IMR-90 (cell line): ENCODE results near the gene APOBEC3H. TPM values are rescaled to one million over a fixed set of nuclear protein-coding genes. Genes with fewer than 3 reads are reported as not detected.

Experiments used
- ATAC-seq: fragments of 200-7000 bp; cut with Tn5 transposase; 2 replicates; pipeline ENCODE4 v1.9.1; 2020; ENCODE audit warnings: low read depth, mild to moderate bottlenecking, moderate library complexity
- BruUV-seq: library from RNA; stranded (reverse); fragments of 400-500 nt; replicated peaks from 2 replicates; lab custom pipeline; 2021; lab: Mats Ljungman, UMichigan
- CTCF ChIA-PET: fragments of 300-600 bp; formaldehyde crosslinking; extraction: SDS; loops from one replicate; lab custom pipeline; 2021; ENCODE audit warnings: antibody characterized with exemption; lab: Yijun Ruan, JAX
- POLR2A ChIA-PET: fragments of 300-600 bp; sonication (Branson Sonifier 250); formaldehyde crosslinking; loops from one replicate; lab custom pipeline; 2022; ENCODE audit warnings: antibody characterized with exemption; ENCODE audit not compliant: unreplicated experiment; lab: Charles Lee
- DNase-seq: peaks from one replicate; pipeline ENCODE4 v3.0.0; 2013
- H2AFZ ChIP-seq: replicated peaks from 2 replicates; pipeline ENCODE3; 2013; ENCODE audit warnings: low read length, mild to moderate bottlenecking; ENCODE audit not compliant: poor library complexity
- H2AK5ac ChIP-seq: 2 replicates; pipeline ENCODE4 v1.6.1; 2013; ENCODE audit warnings: low read depth, low read length, inconsistent platforms
- H2AK9ac ChIP-seq: replicated peaks from 2 replicates; pipeline ENCODE3; 2013; ENCODE audit warnings: mild to moderate bottlenecking, low read depth, low read length, moderate library complexity; ENCODE audit not compliant: poor library complexity
- H2BK120ac ChIP-seq: 2 replicates; pipeline ENCODE4 v1.6.1; 2013; ENCODE audit warnings: low read depth, low read length, inconsistent platforms
- H2BK15ac ChIP-seq: 3 replicates; pipeline ENCODE4 v1.6.1; 2013; ENCODE audit warnings: low read depth, low read length, inconsistent platforms
- H2BK20ac ChIP-seq: 2 replicates; pipeline ENCODE4 v1.6.1; 2013; ENCODE audit warnings: low read depth, mild to moderate bottlenecking, inconsistent platforms, low read length, moderate library complexity
- H2BK5ac ChIP-seq: 2 replicates; pipeline ENCODE4 v1.6.1; 2013; ENCODE audit warnings: mild to moderate bottlenecking, low read depth, low read length, inconsistent platforms; ENCODE audit not compliant: poor library complexity, severe bottlenecking
- H3K14ac ChIP-seq: replicated peaks from 2 replicates; pipeline ENCODE4 v1.6.1; 2013; ENCODE audit warnings: low read depth, low read length, inconsistent platforms
- H3K18ac ChIP-seq: 2 replicates; pipeline ENCODE4 v1.6.1; 2013; ENCODE audit warnings: low read depth, low read length, control low read depth
- H3K23ac ChIP-seq: 2 replicates; pipeline ENCODE4 v1.6.1; 2013; ENCODE audit warnings: low read depth, low read length, inconsistent platforms
- H3K27ac ChIP-seq: 2 replicates; pipeline ENCODE4 v1.5.1; 2013; ENCODE audit warnings: mild to moderate bottlenecking, control low read depth, low read length; ENCODE audit not compliant: insufficient read depth
- H3K27me3 ChIP-seq: 2 replicates; pipeline ENCODE4 v1.6.1; 2013; ENCODE audit warnings: low read length; ENCODE audit not compliant: control insufficient read depth, insufficient read depth
- H3K36me3 ChIP-seq: 2 replicates; pipeline ENCODE4 v1.6.1; 2013; ENCODE audit warnings: low read length, mixed read lengths; ENCODE audit not compliant: control insufficient read depth, insufficient read depth
- H3K4ac ChIP-seq: 2 replicates; pipeline ENCODE4 v1.6.1; 2013; ENCODE audit warnings: low read depth, low read length, inconsistent platforms
- H3K4me1 ChIP-seq: 2 replicates; pipeline ENCODE4 v1.6.1; 2013; ENCODE audit warnings: low read length, mixed read lengths; ENCODE audit not compliant: control insufficient read depth, insufficient read depth
- H3K4me2 ChIP-seq: 2 replicates; pipeline ENCODE4 v1.6.1; 2013; ENCODE audit warnings: low read depth, mild to moderate bottlenecking, control low read depth, low read length, moderate library complexity
- H3K4me3 ChIP-seq: 2 replicates; pipeline ENCODE4 v1.5.1; 2013; ENCODE audit warnings: low read depth, mild to moderate bottlenecking, control low read depth, low read length, moderate library complexity; ENCODE audit not compliant: insufficient read depth
- H3K56ac ChIP-seq: 2 replicates; pipeline ENCODE4 v1.6.1; 2013; ENCODE audit warnings: low read length, inconsistent platforms; ENCODE audit not compliant: insufficient read depth; ENCODE audit errors: extremely low read depth
- H3K79me1 ChIP-seq, 2 experiments: 2 replicates each; pipeline ENCODE4 v1.6.1; 2013; ENCODE audit warnings: low read length in 2 of 2, inconsistent platforms in 1 of 2, low read depth in 1 of 2
- H3K9ac ChIP-seq: 2 replicates; pipeline ENCODE4 v1.6.1; 2013; ENCODE audit warnings: low read depth, low read length, control low read depth
- H3K9me1 ChIP-seq: 2 replicates; pipeline ENCODE4 v1.6.1; 2013; ENCODE audit warnings: low read length, inconsistent platforms; ENCODE audit not compliant: insufficient read depth
- H3K9me3 ChIP-seq: 2 replicates; pipeline ENCODE4 v1.6.1; 2013; ENCODE audit warnings: low read length; ENCODE audit not compliant: control insufficient read depth, insufficient read depth
- H4K20me1 ChIP-seq: 2 replicates; pipeline ENCODE4 v1.6.1; 2013; ENCODE audit warnings: low read length, inconsistent platforms; ENCODE audit not compliant: insufficient read depth
- H4K5ac ChIP-seq: 2 replicates; pipeline ENCODE4 v1.6.1; 2013; ENCODE audit warnings: mild to moderate bottlenecking, low read depth, low read length, control low read depth
- H4K8ac ChIP-seq, 2 experiments: 2 replicates each; pipeline ENCODE4 v1.6.1; 2013; ENCODE audit warnings: low read depth in 2 of 2, low read length in 2 of 2, control low read depth in 1 of 2, inconsistent platforms in 1 of 2
- H4K91ac ChIP-seq: 2 replicates; pipeline ENCODE4 v1.6.1; 2013; ENCODE audit warnings: low read depth, low read length, inconsistent platforms; ENCODE audit not compliant: insufficient read depth
- BHLHE40 ChIP-seq: fragments of 150-350 bp; IDR thresholded peaks from 2 replicates; pipeline ENCODE4 v1.6.1; 2016; ENCODE audit warnings: mild to moderate bottlenecking, low read depth, low read length
- CEBPB ChIP-seq: IDR thresholded peaks from 2 replicates; pipeline ENCODE4 v1.6.1; 2012; ENCODE audit warnings: low read depth, low read length, improper control_type of control experiment
- CHD1 ChIP-seq: IDR thresholded peaks from 2 replicates; pipeline ENCODE4 v1.6.1; 2012; ENCODE audit warnings: low read depth, low read length, improper control_type of control experiment
- FOS ChIP-seq: fragments of 150-350 bp; IDR thresholded peaks from 2 replicates; pipeline ENCODE4 v1.6.1; 2016; ENCODE audit warnings: low read depth, low read length
- MAFK ChIP-seq: IDR thresholded peaks from 2 replicates; pipeline ENCODE4 v1.6.1; 2012; ENCODE audit warnings: low read depth, low read length, improper control_type of control experiment
- MAZ ChIP-seq: IDR thresholded peaks from 2 replicates; pipeline ENCODE4 v1.6.1; 2012; ENCODE audit warnings: low read depth, mild to moderate bottlenecking, low read length, improper control_type of control experiment, moderate library complexity, borderline replicate concordance
- MXI1 ChIP-seq: IDR thresholded peaks from 2 replicates; pipeline ENCODE4 v1.6.1; 2012; ENCODE audit warnings: low read depth, mild to moderate bottlenecking, low read length, moderate library complexity, borderline replicate concordance
- NFE2L2 ChIP-seq: fragments of 150-350 bp; IDR thresholded peaks from 2 replicates; pipeline ENCODE4 v1.6.1; 2016; ENCODE audit warnings: low read depth, mild to moderate bottlenecking, low read length
- POLR2A ChIP-seq: IDR thresholded peaks from 2 replicates; pipeline ENCODE4 v1.6.1; 2012; ENCODE audit warnings: mild to moderate bottlenecking, low read depth, low read length
- RAD21 ChIP-seq: IDR thresholded peaks from 2 replicates; pipeline ENCODE4 v1.6.1; 2012; ENCODE audit warnings: low read length, improper control_type of control experiment
- RCOR1 ChIP-seq: IDR thresholded peaks from 2 replicates; pipeline ENCODE4 v1.6.1; 2012; ENCODE audit warnings: mild to moderate bottlenecking, low read length, improper control_type of control experiment; ENCODE audit not compliant: insufficient replicate concordance
- RFX5 ChIP-seq: IDR thresholded peaks from 2 replicates; pipeline ENCODE4 v1.8.0; 2012; ENCODE audit warnings: low read depth, mild to moderate bottlenecking, low read length, moderate library complexity
- SMC3 ChIP-seq: fragments of 150-350 bp; IDR thresholded peaks from 2 replicates; pipeline ENCODE4 v1.6.1; 2016; ENCODE audit warnings: low read depth, mild to moderate bottlenecking, antibody characterized with exemption, low read length, moderate library complexity
- WGBS, 2 experiments: methylation state at CpG; one replicate each; pipeline versions ENCODE4 v1.1.5 to v1.1.7; 2013; ENCODE audit warnings: missing lambda C conversion rate in 2 of 2; ENCODE audit not compliant: insufficient read length in 1 of 2; ENCODE audit errors: extremely low coverage in 2 of 2; 5-methylcytosine and 5-hydroxymethylcytosine counted together
- dilution Hi-C: fragments of 300-500 bp; cut with HindIII; formaldehyde crosslinking; loops from one replicate; pipeline ENCODE4 v1.14.3; 2018; ENCODE audit warnings: low sequenced_read_pairs; ENCODE audit not compliant: unreplicated experiment
- in situ Hi-C: fragments of 300-500 bp; cut with MboI; formaldehyde crosslinking; loops from 3 replicates; pipeline ENCODE4 v1.14.3; 2019; ENCODE audit warnings: low sequenced_read_pairs, inconsistent platforms, mixed read lengths
- intact Hi-C: fragments of 100-400 bp; cut with micrococcal nuclease; formaldehyde crosslinking; loops from 2 replicates; pipeline ENCODE4 v1.10.0; 2022
- polyA plus RNA-seq, 3 experiments: library from polyadenylated mRNA; depleted of rRNA; stranded (reverse); fragments of >200 nt; gene quantifications; 2 replicates each; pipeline ENCODE4 v1.2.3, GENCODE V29; 2012; ENCODE audit warnings: low replicate concordance in 1 of 3
- total RNA-seq: library from RNA; depleted of rRNA; stranded (reverse); fragments of >200 nt; gene quantifications from 2 replicates; pipeline ENCODE4 v1.2.3, GENCODE V29; 2012
- TF ChIP-seq, protein P1 (sequence below): conservative IDR thresholded peaks from 2 replicates; pipeline ENCODE4 v1.5.1; 2012; ENCODE audit warnings: mild to moderate bottlenecking, low read depth, low read length, improper control_type of control experiment
- TF ChIP-seq, protein P2 (sequence below): fragments of 150-350 bp; IDR thresholded peaks from 2 replicates; pipeline ENCODE4 v1.6.1; 2017; ENCODE audit warnings: mild to moderate bottlenecking, antibody characterized with exemption, low read length, low read depth
- TF ChIP-seq, protein P3 (sequence below): fragments of 150-350 bp; IDR thresholded peaks from 2 replicates; pipeline ENCODE4 v1.6.1; 2016; ENCODE audit warnings: low read depth, mild to moderate bottlenecking, low read length, moderate library complexity, borderline replicate concordance

Gene APOBEC3H
- total and polyA plus RNA-seq, 2 of the 4 experiments (the other 2 are of a cell fraction) = 0.18 TPM; not detected in 1

DNA sequence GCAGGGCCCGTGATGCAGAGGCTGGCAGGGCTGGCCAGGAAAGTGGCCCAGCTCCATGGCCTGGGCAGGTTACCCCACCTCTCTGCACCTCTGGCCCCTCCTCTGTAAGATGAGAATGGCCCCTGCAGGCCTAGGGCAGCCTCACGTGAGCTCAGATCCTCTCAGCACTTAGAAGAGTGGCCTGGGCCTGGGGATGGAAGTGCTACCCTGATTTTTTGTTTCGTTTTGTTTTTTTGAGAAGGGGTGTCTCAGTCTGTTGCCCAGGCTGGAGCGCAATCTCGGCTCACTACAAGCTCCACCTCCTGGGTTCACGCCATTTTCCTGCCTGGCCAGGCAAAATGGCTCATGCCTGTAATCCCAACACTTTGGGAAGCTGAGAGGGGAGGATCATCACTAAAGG is 982 bp downstream of the APOBEC3H start:
- H4K91ac ChIP-seq = no peak overlapping the region
- in situ Hi-C loops (no loop called here), dilution Hi-C loops (no loop called here), intact Hi-C loops (no loop called here)
- no peaks in the 10 kb centered on the region for H3K79me1 ChIP-seq
- no peak overlapping the region for H3K4me2 ChIP-seq
- H2AFZ ChIP-seq = no peak overlapping the region
- no peak overlapping the region for H2BK20ac ChIP-seq
- no CpG with 5 or more reads among the region's 6 CpGs for WGBS, 2 experiments
- ChIA-PET POLR2A (no interaction called here), CTCF (no interaction called here)
- H2BK120ac ChIP-seq = no peak overlapping the region
- ATAC-seq (no peak), DNase-seq (no peak)
- no peak overlapping the region for H3K9ac ChIP-seq
- no peak overlapping the region for H3K4ac ChIP-seq
- H4K8ac ChIP-seq = no peak overlapping the region
- H3K23ac ChIP-seq = no peak overlapping the region
- H3K18ac ChIP-seq = no peak overlapping the region
- no peak overlapping the region for H2BK15ac ChIP-seq
- TF ChIP-seq, protein P1, sequence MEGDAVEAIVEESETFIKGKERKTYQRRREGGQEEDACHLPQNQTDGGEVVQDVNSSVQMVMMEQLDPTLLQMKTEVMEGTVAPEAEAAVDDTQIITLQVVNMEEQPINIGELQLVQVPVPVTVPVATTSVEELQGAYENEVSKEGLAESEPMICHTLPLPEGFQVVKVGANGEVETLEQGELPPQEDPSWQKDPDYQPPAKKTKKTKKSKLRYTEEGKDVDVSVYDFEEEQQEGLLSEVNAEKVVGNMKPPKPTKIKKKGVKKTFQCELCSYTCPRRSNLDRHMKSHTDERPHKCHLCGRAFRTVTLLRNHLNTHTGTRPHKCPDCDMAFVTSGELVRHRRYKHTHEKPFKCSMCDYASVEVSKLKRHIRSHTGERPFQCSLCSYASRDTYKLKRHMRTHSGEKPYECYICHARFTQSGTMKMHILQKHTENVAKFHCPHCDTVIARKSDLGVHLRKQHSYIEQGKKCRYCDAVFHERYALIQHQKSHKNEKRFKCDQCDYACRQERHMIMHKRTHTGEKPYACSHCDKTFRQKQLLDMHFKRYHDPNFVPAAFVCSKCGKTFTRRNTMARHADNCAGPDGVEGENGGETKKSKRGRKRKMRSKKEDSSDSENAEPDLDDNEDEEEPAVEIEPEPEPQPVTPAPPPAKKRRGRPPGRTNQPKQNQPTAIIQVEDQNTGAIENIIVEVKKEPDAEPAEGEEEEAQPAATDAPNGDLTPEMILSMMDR = no peak
- TF ChIP-seq MAFK (no peak), FOS (no peak), BHLHE40 (no peak), POLR2A (no peak), NFE2L2 (no peak), MAZ (no peak), RAD21 (no peak), RFX5 (no peak), RCOR1 (no peak), CHD1 (no peak), CEBPB (no peak), SMC3 (no peak), MXI1 (no peak)
- TF ChIP-seq, protein P2, sequence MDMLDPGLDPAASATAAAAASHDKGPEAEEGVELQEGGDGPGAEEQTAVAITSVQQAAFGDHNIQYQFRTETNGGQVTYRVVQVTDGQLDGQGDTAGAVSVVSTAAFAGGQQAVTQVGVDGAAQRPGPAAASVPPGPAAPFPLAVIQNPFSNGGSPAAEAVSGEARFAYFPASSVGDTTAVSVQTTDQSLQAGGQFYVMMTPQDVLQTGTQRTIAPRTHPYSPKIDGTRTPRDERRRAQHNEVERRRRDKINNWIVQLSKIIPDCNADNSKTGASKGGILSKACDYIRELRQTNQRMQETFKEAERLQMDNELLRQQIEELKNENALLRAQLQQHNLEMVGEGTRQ = no peak
- TF ChIP-seq, protein P3, sequence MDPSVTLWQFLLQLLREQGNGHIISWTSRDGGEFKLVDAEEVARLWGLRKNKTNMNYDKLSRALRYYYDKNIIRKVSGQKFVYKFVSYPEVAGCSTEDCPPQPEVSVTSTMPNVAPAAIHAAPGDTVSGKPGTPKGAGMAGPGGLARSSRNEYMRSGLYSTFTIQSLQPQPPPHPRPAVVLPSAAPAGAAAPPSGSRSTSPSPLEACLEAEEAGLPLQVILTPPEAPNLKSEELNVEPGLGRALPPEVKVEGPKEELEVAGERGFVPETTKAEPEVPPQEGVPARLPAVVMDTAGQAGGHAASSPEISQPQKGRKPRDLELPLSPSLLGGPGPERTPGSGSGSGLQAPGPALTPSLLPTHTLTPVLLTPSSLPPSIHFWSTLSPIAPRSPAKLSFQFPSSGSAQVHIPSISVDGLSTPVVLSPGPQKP = no peak
- peaks cover 4% of the 10 kb centered on the region for H3K4me1 ChIP-seq
- no peak overlapping the region for H2AK5ac ChIP-seq
- H3K9me3 ChIP-seq = no peaks in the 10 kb centered on the region
- peaks cover 27% of the 10 kb centered on the region for H3K27me3 ChIP-seq
- no peak overlapping the region for H4K5ac ChIP-seq
- H3K36me3 ChIP-seq = no peaks in the 10 kb centered on the region
- H3K9me1 ChIP-seq = no peaks in the 10 kb centered on the region
- no peaks in the 10 kb centered on the region for H4K20me1 ChIP-seq
- H3K56ac ChIP-seq = no peak overlapping the region
- H2AK9ac ChIP-seq = no peak overlapping the region
- H3K4me3 ChIP-seq = no peak overlapping the region
- no TSS peak for BruUV-seq
- H3K27ac ChIP-seq = no peak overlapping the region
- no peak overlapping the region for H2BK5ac ChIP-seq
- H3K14ac ChIP-seq = no peak overlapping the region
